ENCODE data around the gene KCNMB3. TPM values are rescaled to one million over a fixed set of nuclear protein-coding genes. Genes with fewer than 3 reads are reported as not detected.

Gene KCNMB3, protein sequence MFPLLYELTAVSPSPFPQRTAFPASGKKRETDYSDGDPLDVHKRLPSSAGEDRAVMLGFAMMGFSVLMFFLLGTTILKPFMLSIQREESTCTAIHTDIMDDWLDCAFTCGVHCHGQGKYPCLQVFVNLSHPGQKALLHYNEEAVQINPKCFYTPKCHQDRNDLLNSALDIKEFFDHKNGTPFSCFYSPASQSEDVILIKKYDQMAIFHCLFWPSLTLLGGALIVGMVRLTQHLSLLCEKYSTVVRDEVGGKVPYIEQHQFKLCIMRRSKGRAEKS
- 0.99 to 1.7 TPM (median 1.5 TPM) in 5 replicates for total RNA-seq (2022; extraction: Qiagen RNA extraction; ENCODE audit: low read depth)

DNA sequence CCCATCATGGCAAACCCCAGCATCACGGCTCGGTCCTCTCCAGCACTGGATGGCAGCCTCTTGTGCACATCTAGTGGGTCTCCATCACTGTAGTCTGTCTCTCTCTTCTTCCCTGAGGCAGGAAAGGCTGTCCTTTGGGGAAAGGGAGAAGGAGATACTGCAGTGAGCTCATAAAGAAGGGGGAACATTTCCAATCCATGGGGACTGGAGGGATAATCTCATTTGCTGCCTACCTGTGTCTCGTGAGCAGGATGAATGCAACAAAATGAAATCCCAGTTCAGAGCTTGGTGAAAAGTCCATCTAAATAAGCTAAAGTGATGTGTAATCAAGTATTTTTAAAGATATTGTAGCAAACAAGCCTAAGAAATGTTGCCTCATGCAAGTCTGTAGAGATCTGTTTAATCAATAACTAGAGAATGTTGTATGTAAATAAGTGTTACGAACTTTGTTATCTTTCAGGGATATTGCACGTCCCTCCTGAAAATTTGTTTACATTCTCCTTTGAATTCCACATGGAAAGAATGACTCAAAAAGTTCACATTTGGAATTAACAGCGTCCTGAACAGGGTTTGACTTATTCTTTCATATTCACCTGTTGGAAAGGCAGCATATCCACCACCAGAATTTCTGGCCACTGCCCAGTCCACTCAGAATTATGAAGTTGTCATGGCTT is at the start of gene KCNMB3:
Gene KCNMB3, minus strand, starts transcription at position 312 of the 674 bp plus-strand sequence. Its CDS starts 124 bp downstream, at position 188.

Other genes starting within 250 kb of the KCNMB3 start
- 6.2 to 8.0 TPM (median 6.5 TPM) in 5 replicates for gene ZMAT3, start 179.3 kb downstream of the KCNMB3 start, total RNA-seq (2022; extraction: Qiagen RNA extraction; ENCODE audit: low read depth)
- gene PIK3CA, start 102.8 kb downstream of the KCNMB3 start, total RNA-seq (2022; extraction: Qiagen RNA extraction; ENCODE audit: low read depth) = 4.5 to 7.3 TPM (median 5.8 TPM) in 5 replicates
- gene ZNF639, start 71.9 kb upstream of the KCNMB3 start, total RNA-seq (2022; extraction: Qiagen RNA extraction; ENCODE audit: low read depth) = 18.5 to 22.8 TPM (median 22.4 TPM) in 5 replicates
- gene MFN1, start 96.6 kb upstream of the KCNMB3 start, total RNA-seq (2022; extraction: Qiagen RNA extraction; ENCODE audit: low read depth) = 17.2 to 21.7 TPM (median 18.9 TPM) in 5 replicates
- 8.7 to 14.0 TPM (median 12.6 TPM) in 5 replicates for gene GNB4, start 200.4 kb upstream of the KCNMB3 start, total RNA-seq (2022; extraction: Qiagen RNA extraction; ENCODE audit: low read depth)